K562 (cell line): ENCODE data around the gene ING5. TPM values are rescaled to one million over a fixed set of nuclear protein-coding genes. Genes with fewer than 3 reads are reported as not detected.

Experiments
- CBX3 ChIP-seq, 2 experiments: IDR thresholded peaks; 1 replicate in 1 of 2; 2 replicates in 1 of 2; pipeline ENCODE4 v1.6.1; 2012; ENCODE audit warnings: inconsistent platforms in 2 of 2, low read length in 2 of 2, borderline replicate concordance in 1 of 2, control low read depth in 1 of 2
- CGGBP1 ChIP-seq: fragments of 250-450 bp; sonication (Bioruptor Pico); IDR thresholded peaks from 2 replicates; pipeline ENCODE4 v1.9.0; 2021; ENCODE audit warnings: mild to moderate bottlenecking
- ELK1 ChIP-seq: sonication (generic); formaldehyde crosslinking; IDR thresholded peaks from 2 replicates; pipeline ENCODE4 v1.8.1; 2022; ENCODE audit warnings: missing genetic modification reagents
- EP400 ChIP-seq: fragments of 450-650 bp; IDR thresholded peaks from 2 replicates; pipeline ENCODE4 v1.6.1; 2017; ENCODE audit warnings: antibody characterized with exemption, mild to moderate bottlenecking, moderate library complexity
- TBL1XR1 ChIP-seq, 2 experiments: IDR thresholded peaks; 2 replicates each; pipeline ENCODE4 v1.6.1; 2012; ENCODE audit warnings: improper control_type of control experiment in 2 of 2, low read length in 2 of 2, mild to moderate bottlenecking in 1 of 2
- ZNF232 ChIP-seq: sonication (generic); formaldehyde crosslinking; IDR thresholded peaks from 2 replicates; pipeline ENCODE4 v1.8.0; 2022; ENCODE audit warnings: mild to moderate bottlenecking, missing genetic modification reagents
- ZNF263 ChIP-seq: sonication (generic); formaldehyde crosslinking; IDR thresholded peaks from 2 replicates; pipeline ENCODE4 v1.8.0; 2022; ENCODE audit warnings: mild to moderate bottlenecking, missing genetic modification reagents, borderline replicate concordance
- polyA plus RNA-seq, 8 experiments: library from polyadenylated mRNA; depleted of rRNA in 4 of 8; stranded (reverse) in 5 of 8; unstranded in 3 of 8; fragments of >200 nt; fragmentation: Nextera tagmentation in 2 of 8; fragmentation: Illumina TruSeq in 1 of 8; extraction: Ambion mirVana in 2 of 8; extraction: Trizol in 1 of 8; gene quantifications; 2 replicates each; pipeline versions ENCODE4 v1.2.1 to v1.2.3, GENCODE V29; 2011 to 2014; ENCODE audit warnings: inconsistent platforms in 1 of 8, missing spikeins in 1 of 8
- total RNA-seq, 7 experiments: library from RNA; depleted of rRNA in 6 of 7; stranded (reverse); fragments of >200 nt in 6 of 7; fragmentation: Illumina TruSeq in 2 of 7; extraction: Trizol in 2 of 7; gene quantifications; 2 replicates each; pipeline versions ENCODE4 v1.2.1 to v1.2.3, GENCODE V29; 2011 to 2021; ENCODE audit warnings: low replicate concordance in 1 of 7
- TF ChIP-seq, protein P1 (sequence below): sonication (generic); formaldehyde crosslinking; IDR thresholded peaks from 2 replicates; pipeline ENCODE4 v1.8.0; 2022; ENCODE audit warnings: mild to moderate bottlenecking, missing genetic modification reagents
- TF ChIP-seq, protein P2 (sequence below): fragments of 250-450 bp; sonication (Bioruptor Pico); IDR thresholded peaks from 2 replicates; pipeline ENCODE4 v1.4.0; 2020; ENCODE audit warnings: borderline replicate concordance
- TF ChIP-seq, protein P3 (sequence below): fragments of 200-600 bp; sonication (generic); IDR thresholded peaks from one replicate; pipeline ENCODE4 v1.6.1; 2012; ENCODE audit warnings: mild to moderate bottlenecking, low read depth, low read length, inconsistent platforms

Gene ING5
- total and polyA plus RNA-seq, 9 of the 15 experiments (the other 6 are each of a cell fraction or from before 2014, with no cell fraction given), result 10.4 to 53.3 (median 27.9) TPM

GRCh38 chr2:241686650-241687425 is 15.0 kb upstream of the ING5 start, which contains the start of gene DTYMK (continued):
- TF ChIP-seq TBL1XR1 (IDR thresholded peaks at IDR 0.05; ENCODE audit: low read length in 2 of 2) (no peak; a peak in 1 of 4 replicates), EP400 (peak; percentile 73; the same call in 1 of the 2 replicates), ZNF263 (CRISPR knock-in tag) (no peak), ELK1 (CRISPR knock-in tag) (no peak), ZNF232 (no peak), CBX3 (IDR thresholded peaks at IDR 0.05; ENCODE audit: borderline replicate concordance in 1 of 2, low read length in 2 of 2) (no peak), CGGBP1 (CRISPR knock-in tag) (no peak)
- TF ChIP-seq, protein P1, sequence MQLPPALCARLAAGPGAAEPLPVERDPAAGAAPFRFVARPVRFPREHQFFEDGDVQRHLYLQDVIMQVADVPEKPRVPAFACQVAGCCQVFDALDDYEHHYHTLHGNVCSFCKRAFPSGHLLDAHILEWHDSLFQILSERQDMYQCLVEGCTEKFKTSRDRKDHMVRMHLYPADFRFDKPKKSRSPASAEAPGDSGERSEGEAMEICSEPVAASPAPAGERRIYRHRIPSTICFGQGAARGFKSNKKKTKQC (CRISPR knock-in tag), result peak; percentile 56; the same call in 1 of the 2 replicates
- TF ChIP-seq, protein P2, sequence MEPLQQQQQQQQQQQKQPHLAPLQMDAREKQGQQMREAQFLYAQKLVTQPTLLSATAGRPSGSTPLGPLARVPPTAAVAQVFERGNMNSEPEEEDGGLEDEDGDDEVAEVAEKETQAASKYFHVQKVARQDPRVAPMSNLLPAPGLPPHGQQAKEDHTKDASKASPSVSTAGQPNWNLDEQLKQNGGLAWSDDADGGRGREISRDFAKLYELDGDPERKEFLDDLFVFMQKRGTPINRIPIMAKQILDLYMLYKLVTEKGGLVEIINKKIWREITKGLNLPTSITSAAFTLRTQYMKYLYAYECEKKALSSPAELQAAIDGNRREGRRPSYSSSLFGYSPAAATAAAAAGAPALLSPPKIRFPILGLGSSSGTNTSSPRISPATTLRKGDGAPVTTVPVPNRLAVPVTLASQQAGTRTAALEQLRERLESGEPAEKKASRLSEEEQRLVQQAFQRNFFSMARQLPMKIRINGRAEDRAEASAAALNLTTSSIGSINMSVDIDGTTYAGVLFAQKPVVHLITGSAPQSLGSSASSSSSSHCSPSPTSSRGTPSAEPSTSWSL, result no peak
- TF ChIP-seq, protein P3, sequence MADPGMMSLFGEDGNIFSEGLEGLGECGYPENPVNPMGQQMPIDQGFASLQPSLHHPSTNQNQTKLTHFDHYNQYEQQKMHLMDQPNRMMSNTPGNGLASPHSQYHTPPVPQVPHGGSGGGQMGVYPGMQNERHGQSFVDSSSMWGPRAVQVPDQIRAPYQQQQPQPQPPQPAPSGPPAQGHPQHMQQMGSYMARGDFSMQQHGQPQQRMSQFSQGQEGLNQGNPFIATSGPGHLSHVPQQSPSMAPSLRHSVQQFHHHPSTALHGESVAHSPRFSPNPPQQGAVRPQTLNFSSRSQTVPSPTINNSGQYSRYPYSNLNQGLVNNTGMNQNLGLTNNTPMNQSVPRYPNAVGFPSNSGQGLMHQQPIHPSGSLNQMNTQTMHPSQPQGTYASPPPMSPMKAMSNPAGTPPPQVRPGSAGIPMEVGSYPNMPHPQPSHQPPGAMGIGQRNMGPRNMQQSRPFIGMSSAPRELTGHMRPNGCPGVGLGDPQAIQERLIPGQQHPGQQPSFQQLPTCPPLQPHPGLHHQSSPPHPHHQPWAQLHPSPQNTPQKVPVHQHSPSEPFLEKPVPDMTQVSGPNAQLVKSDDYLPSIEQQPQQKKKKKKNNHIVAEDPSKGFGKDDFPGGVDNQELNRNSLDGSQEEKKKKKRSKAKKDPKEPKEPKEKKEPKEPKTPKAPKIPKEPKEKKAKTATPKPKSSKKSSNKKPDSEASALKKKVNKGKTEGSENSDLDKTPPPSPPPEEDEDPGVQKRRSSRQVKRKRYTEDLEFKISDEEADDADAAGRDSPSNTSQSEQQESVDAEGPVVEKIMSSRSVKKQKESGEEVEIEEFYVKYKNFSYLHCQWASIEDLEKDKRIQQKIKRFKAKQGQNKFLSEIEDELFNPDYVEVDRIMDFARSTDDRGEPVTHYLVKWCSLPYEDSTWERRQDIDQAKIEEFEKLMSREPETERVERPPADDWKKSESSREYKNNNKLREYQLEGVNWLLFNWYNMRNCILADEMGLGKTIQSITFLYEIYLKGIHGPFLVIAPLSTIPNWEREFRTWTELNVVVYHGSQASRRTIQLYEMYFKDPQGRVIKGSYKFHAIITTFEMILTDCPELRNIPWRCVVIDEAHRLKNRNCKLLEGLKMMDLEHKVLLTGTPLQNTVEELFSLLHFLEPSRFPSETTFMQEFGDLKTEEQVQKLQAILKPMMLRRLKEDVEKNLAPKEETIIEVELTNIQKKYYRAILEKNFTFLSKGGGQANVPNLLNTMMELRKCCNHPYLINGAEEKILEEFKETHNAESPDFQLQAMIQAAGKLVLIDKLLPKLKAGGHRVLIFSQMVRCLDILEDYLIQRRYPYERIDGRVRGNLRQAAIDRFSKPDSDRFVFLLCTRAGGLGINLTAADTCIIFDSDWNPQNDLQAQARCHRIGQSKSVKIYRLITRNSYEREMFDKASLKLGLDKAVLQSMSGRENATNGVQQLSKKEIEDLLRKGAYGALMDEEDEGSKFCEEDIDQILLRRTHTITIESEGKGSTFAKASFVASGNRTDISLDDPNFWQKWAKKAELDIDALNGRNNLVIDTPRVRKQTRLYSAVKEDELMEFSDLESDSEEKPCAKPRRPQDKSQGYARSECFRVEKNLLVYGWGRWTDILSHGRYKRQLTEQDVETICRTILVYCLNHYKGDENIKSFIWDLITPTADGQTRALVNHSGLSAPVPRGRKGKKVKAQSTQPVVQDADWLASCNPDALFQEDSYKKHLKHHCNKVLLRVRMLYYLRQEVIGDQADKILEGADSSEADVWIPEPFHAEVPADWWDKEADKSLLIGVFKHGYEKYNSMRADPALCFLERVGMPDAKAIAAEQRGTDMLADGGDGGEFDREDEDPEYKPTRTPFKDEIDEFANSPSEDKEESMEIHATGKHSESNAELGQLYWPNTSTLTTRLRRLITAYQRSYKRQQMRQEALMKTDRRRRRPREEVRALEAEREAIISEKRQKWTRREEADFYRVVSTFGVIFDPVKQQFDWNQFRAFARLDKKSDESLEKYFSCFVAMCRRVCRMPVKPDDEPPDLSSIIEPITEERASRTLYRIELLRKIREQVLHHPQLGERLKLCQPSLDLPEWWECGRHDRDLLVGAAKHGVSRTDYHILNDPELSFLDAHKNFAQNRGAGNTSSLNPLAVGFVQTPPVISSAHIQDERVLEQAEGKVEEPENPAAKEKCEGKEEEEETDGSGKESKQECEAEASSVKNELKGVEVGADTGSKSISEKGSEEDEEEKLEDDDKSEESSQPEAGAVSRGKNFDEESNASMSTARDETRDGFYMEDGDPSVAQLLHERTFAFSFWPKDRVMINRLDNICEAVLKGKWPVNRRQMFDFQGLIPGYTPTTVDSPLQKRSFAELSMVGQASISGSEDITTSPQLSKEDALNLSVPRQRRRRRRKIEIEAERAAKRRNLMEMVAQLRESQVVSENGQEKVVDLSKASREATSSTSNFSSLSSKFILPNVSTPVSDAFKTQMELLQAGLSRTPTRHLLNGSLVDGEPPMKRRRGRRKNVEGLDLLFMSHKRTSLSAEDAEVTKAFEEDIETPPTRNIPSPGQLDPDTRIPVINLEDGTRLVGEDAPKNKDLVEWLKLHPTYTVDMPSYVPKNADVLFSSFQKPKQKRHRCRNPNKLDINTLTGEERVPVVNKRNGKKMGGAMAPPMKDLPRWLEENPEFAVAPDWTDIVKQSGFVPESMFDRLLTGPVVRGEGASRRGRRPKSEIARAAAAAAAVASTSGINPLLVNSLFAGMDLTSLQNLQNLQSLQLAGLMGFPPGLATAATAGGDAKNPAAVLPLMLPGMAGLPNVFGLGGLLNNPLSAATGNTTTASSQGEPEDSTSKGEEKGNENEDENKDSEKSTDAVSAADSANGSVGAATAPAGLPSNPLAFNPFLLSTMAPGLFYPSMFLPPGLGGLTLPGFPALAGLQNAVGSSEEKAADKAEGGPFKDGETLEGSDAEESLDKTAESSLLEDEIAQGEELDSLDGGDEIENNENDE, result no peak
